Measurements from ENCODE around the gene ERC2.

Gene ERC2

GRCh38 chr3:55716611-55717225 is 751.5 kb downstream of the ERC2 start:
- DNase-seq (ENCODE audit: low read depth in 2 of 2) = no peak

GRCh38 chr3:55716044-55716443 is 752.2 kb downstream of the ERC2 start:
- no peak for DNase-seq (ENCODE audit: low read depth in 2 of 2)

- DNase-seq (ENCODE audit: low read depth in 2 of 2) = no peak
These were observed 754.2 kb downstream of the ERC2 start for GRCh38 chr3:55714057-55714456.

GRCh38 chr3:55711646-55712045 is 756.6 kb downstream of the ERC2 start:
- DNase-seq (ENCODE audit: low read depth in 2 of 2) = no peak

GRCh38 chr3:55709411-55710012 is 758.8 kb downstream of the ERC2 start:
- no peak for DNase-seq (ENCODE audit: low read depth in 2 of 2)

GRCh38 chr3:55708921-55709320 is 759.3 kb downstream of the ERC2 start:
- DNase-seq (ENCODE audit: low read depth in 2 of 2) = no peak

- no peak for DNase-seq (ENCODE audit: low read depth in 2 of 2)
These were observed 760.0 kb downstream of the ERC2 start for GRCh38 chr3:55708242-55708641.

GRCh38 chr3:55704521-55704920 is 763.7 kb downstream of the ERC2 start:
- no peak for DNase-seq (ENCODE audit: low read depth in 2 of 2)

GRCh38 chr3:55702822-55703221 is 765.4 kb downstream of the ERC2 start:
- no peak for DNase-seq (ENCODE audit: low read depth in 2 of 2)

- no peak for DNase-seq (ENCODE audit: low read depth in 2 of 2)
These were observed 766.3 kb downstream of the ERC2 start for GRCh38 chr3:55701997-55702396.

GRCh38 chr3:55698831-55699230 is 769.4 kb downstream of the ERC2 start:
- no peak for DNase-seq (ENCODE audit: low read depth in 2 of 2)

GRCh38 chr3:55697177-55697865 is 770.9 kb downstream of the ERC2 start:
- no peak for DNase-seq (ENCODE audit: low read depth in 2 of 2)

- DNase-seq (ENCODE audit: low read depth in 2 of 2) = no peak
These were observed 775.2 kb downstream of the ERC2 start for GRCh38 chr3:55692957-55693558.

- DNase-seq (ENCODE audit: low read depth in 2 of 2) = no peak
These were observed 775.8 kb downstream of the ERC2 start for GRCh38 chr3:55692295-55692956.

GRCh38 chr3:55691141-55691540 is 777.1 kb downstream of the ERC2 start:
- no peak for DNase-seq (ENCODE audit: low read depth in 2 of 2)

GRCh38 chr3:55690726-55691125 is 777.5 kb downstream of the ERC2 start:
- no peak for DNase-seq (ENCODE audit: low read depth in 2 of 2)

- no peak for DNase-seq (ENCODE audit: low read depth in 2 of 2)
These were observed 778.1 kb downstream of the ERC2 start for GRCh38 chr3:55690177-55690576.

GRCh38 chr3:55688154-55688553 is 780.1 kb downstream of the ERC2 start:
- no peak for DNase-seq (ENCODE audit: low read depth in 2 of 2)

GRCh38 chr3:55687526-55687925 is 780.7 kb downstream of the ERC2 start:
- no peak for DNase-seq (ENCODE audit: low read depth in 2 of 2)

GRCh38 chr3:55686426-55687254 is 781.6 kb downstream of the ERC2 start:
- DNase-seq (ENCODE audit: low read depth in 2 of 2) = no peak

GRCh38 chr3:55683666-55684270 is 784.5 kb downstream of the ERC2 start:
- DNase-seq (ENCODE audit: low read depth in 2 of 2) = no peak

Data from stimulated activated CD4-positive, alpha-beta T cell treated with anti-CD3 and anti-CD28 coated beads, Interleukin-1b, Interleukin-23, amount 100 ng/mL, for 1 hour (primary cell).